KMS-11 (cell line): Measurements from ENCODE around the gene ATP8A2.

Source experiments
- H2AFZ ChIP-seq: fragments of 200-600 bp; sonication (generic); 2 replicates; pipeline ENCODE4 v1.6.1; 2016; ENCODE audit warnings: antibody characterized with exemption, mixed run types, low read depth
- H3K27ac ChIP-seq: fragments of 200-600 bp; sonication (generic); 2 replicates; pipeline ENCODE4 v1.6.1; 2016; ENCODE audit warnings: mild to moderate bottlenecking, mixed run types
- H3K27me3 ChIP-seq: fragments of 200-600 bp; sonication (generic); 2 replicates; pipeline ENCODE4 v1.6.1; 2017; ENCODE audit warnings: mild to moderate bottlenecking, low read depth, mixed run types, moderate library complexity; ENCODE audit not compliant: insufficient read depth
- H3K36me3 ChIP-seq: fragments of 200-600 bp; sonication (generic); 2 replicates; pipeline ENCODE4 v1.6.1; 2017; ENCODE audit warnings: mild to moderate bottlenecking, mixed run types; ENCODE audit not compliant: insufficient read depth
- H3K4me1 ChIP-seq: fragments of 200-600 bp; sonication (generic); 2 replicates; pipeline ENCODE4 v1.6.1; 2016; ENCODE audit warnings: mild to moderate bottlenecking, low read depth, mixed run types; ENCODE audit not compliant: poor library complexity, severe bottlenecking
- H3K4me2 ChIP-seq: fragments of 200-600 bp; sonication (generic); 2 replicates; pipeline ENCODE4 v1.7.0; 2016; ENCODE audit warnings: mild to moderate bottlenecking, mixed run types
- H3K4me3 ChIP-seq: fragments of 200-600 bp; sonication (generic); IDR thresholded peaks from 2 replicates; pipeline ENCODE4 v1.6.1; 2017; ENCODE audit warnings: low read depth, low read length, mixed read lengths; ENCODE audit not compliant: insufficient read depth
- H3K79me2 ChIP-seq: fragments of 200-600 bp; sonication (generic); 2 replicates; pipeline ENCODE4 v1.6.1; 2016; ENCODE audit warnings: low read depth, mixed run types; ENCODE audit not compliant: insufficient read depth
- H3K9ac ChIP-seq: fragments of 200-600 bp; sonication (generic); 2 replicates; pipeline ENCODE4 v1.6.1; 2016; ENCODE audit warnings: mild to moderate bottlenecking, mixed run types
- H4K20me1 ChIP-seq: fragments of 200-600 bp; sonication (generic); 2 replicates; pipeline ENCODE4 v1.6.1; 2016; ENCODE audit warnings: mild to moderate bottlenecking, mixed run types; ENCODE audit not compliant: insufficient read depth
- CTCF ChIP-seq: fragments of 200-600 bp; sonication (generic); conservative IDR thresholded peaks from 2 replicates; pipeline ENCODE4 v1.6.1; 2017; ENCODE audit warnings: low read depth, mild to moderate bottlenecking, antibody characterized with exemption, low read length, moderate library complexity, mixed read lengths

The ATP8A2 gene

GRCh38 chr13:25864116-25864515, 492.3 kb downstream of the ATP8A2 start:
- Histone ChIP-seq H4K20me1 (no peaks in the 10 kb centered on the region), H3K27ac (no peak overlapping the region), H3K4me3 (no peak overlapping the region), H3K4me1 (peaks cover 7% of the 10 kb centered on the region), H2AFZ (no peak overlapping the region), H3K79me2 (no peaks in the 10 kb centered on the region), H3K9ac (no peak overlapping the region), H3K36me3 (no peaks in the 10 kb centered on the region), H3K27me3 (no peaks in the 10 kb centered on the region), H3K4me2 (no peak overlapping the region)
- TF ChIP-seq CTCF: no peak

- no peak overlapping the region for H3K27ac ChIP-seq
- no peak for TF ChIP-seq CTCF
- H3K79me2 ChIP-seq: no peaks in the 10 kb centered on the region
- H3K4me1 ChIP-seq: peaks cover 7% of the 10 kb centered on the region
- H3K36me3 ChIP-seq: no peaks in the 10 kb centered on the region
- H3K9ac ChIP-seq: no peak overlapping the region
- H3K4me3 ChIP-seq: no peak overlapping the region
- H3K27me3 ChIP-seq: no peaks in the 10 kb centered on the region
- H3K4me2 ChIP-seq: no peak overlapping the region
- H4K20me1 ChIP-seq: no peaks in the 10 kb centered on the region
- no peak overlapping the region for H2AFZ ChIP-seq
Measured at GRCh38 chr13:25864936-25865335, 493.2 kb downstream of the ATP8A2 start.

- Histone ChIP-seq H3K9ac (no peak overlapping the region), H3K36me3 (no peaks in the 10 kb centered on the region), H3K79me2 (no peaks in the 10 kb centered on the region), H3K27ac (no peak overlapping the region), H3K4me2 (no peak overlapping the region), H3K27me3 (no peaks in the 10 kb centered on the region), H3K4me1 (peaks cover 6% of the 10 kb centered on the region), H4K20me1 (no peaks in the 10 kb centered on the region), H3K4me3 (no peak overlapping the region), H2AFZ (no peak overlapping the region)
- TF ChIP-seq CTCF: no peak
Measured at GRCh38 chr13:25865391-25865790, 493.6 kb downstream of the ATP8A2 start.

GRCh38 chr13:25867038-25867437, 495.3 kb downstream of the ATP8A2 start:
- Histone ChIP-seq H2AFZ (no peak overlapping the region), H3K27me3 (no peaks in the 10 kb centered on the region), H4K20me1 (no peaks in the 10 kb centered on the region), H3K27ac (no peak overlapping the region), H3K4me3 (no peak overlapping the region), H3K9ac (no peak overlapping the region), H3K79me2 (no peaks in the 10 kb centered on the region), H3K36me3 (no peaks in the 10 kb centered on the region), H3K4me1 (peaks cover 19% of the 10 kb centered on the region), H3K4me2 (no peak overlapping the region)
- TF ChIP-seq CTCF: no peak
